ENCODE measurements around the gene ZNF420. TPM values are rescaled to one million over a fixed set of nuclear protein-coding genes. Genes with fewer than 3 reads are reported as not detected.

The ZNF420 gene
- total and polyA plus RNA-seq, 4 donors: 2.0 to 5.2 (median 3.4) TPM

- H3K9ac ChIP-seq (ENCODE audit: low read depth in 1 of 2, low read length in 2 of 2): peak overlapping the region; percentile 53 to 79
- peaks cover 0 to 5% (median under 1%) of the 10 kb centered on the region in 4 donors for H3K36me3 ChIP-seq (ENCODE audit: control insufficient read depth in 4 of 4, insufficient read depth in 3 of 4, low read depth in 1 of 4, low read length in 3 of 4)
- TF ChIP-seq YY1 (IDR thresholded peaks at IDR 0.05): no peak
- 13% methylated on average over 7 of the region's 7 CpGs for WGBS
- no peaks in the 10 kb centered on the region for H3K27me3 ChIP-seq (ENCODE audit: control insufficient read depth in 4 of 4, insufficient read depth in 4 of 4, low read length in 3 of 4)
- peak overlapping the region; percentile 79 to 100 (median 95) for H3K4me3 ChIP-seq (ENCODE audit: low read depth in 1 of 3, low read length in 3 of 3)
- peak overlapping the region; percentile 61 to 72 for H3K27ac ChIP-seq (ENCODE audit: low read depth in 1 of 2, low read length in 2 of 2)
- peaks cover 3 to 13% (median 8%) of the 10 kb centered on the region in 4 donors for H3K4me1 ChIP-seq (ENCODE audit: control insufficient read depth in 4 of 4, insufficient read depth in 4 of 4, low read length in 3 of 4)
- peaks cover under 1 to 15% (median 3%) of the 10 kb centered on the region in 4 donors for H3K9me3 ChIP-seq (ENCODE audit: control insufficient read depth in 4 of 4, low read length in 3 of 4)
- no peak for DNase-seq (ENCODE audit: low spot score)
Measured at GRCh38 chr19:37077501-37077933, 716 bp upstream of the ZNF420 start.

- H3K27me3 ChIP-seq (ENCODE audit: control insufficient read depth in 4 of 4, insufficient read depth in 4 of 4, low read length in 3 of 4): no peaks in the 10 kb centered on the region
- H3K36me3 ChIP-seq (ENCODE audit: control insufficient read depth in 4 of 4, insufficient read depth in 3 of 4, low read depth in 1 of 4, low read length in 3 of 4): peaks cover 0 to 10% (median 4%) of the 10 kb centered on the region in 4 donors
- H3K4me3 ChIP-seq (ENCODE audit: low read depth in 1 of 3, low read length in 3 of 3): peak overlapping the region; percentile 79 to 100 (median 95)
- peak overlapping the region; percentile 61 to 72 for H3K27ac ChIP-seq (ENCODE audit: low read depth in 1 of 2, low read length in 2 of 2)
- TF ChIP-seq RAD21 (IDR thresholded peaks at IDR 0.05) (no peak), FOXA1 (IDR thresholded peaks at IDR 0.05) (no peak), TAF1 (conservative IDR thresholded peaks at IDR 0.05) (no peak), HNF4A (conservative IDR thresholded peaks at IDR 0.05) (no peak), REST (IDR thresholded peaks at IDR 0.05) (no peak), MAX (IDR thresholded peaks at IDR 0.05) (no peak)
- peaks cover 3 to 13% (median 8%) of the 10 kb centered on the region in 4 donors for H3K4me1 ChIP-seq (ENCODE audit: control insufficient read depth in 4 of 4, insufficient read depth in 4 of 4, low read length in 3 of 4)
- no peak for DNase-seq (ENCODE audit: low spot score)
- 2% methylated on average over 7 of the region's 7 CpGs for whole genome bisulfite sequencing
- H3K9me3 ChIP-seq (ENCODE audit: control insufficient read depth in 4 of 4, low read length in 3 of 4): peaks cover 2 to 17% (median 7%) of the 10 kb centered on the region in 4 donors
- H3K9ac ChIP-seq (ENCODE audit: low read depth in 1 of 2, low read length in 2 of 2): peak overlapping the region; percentile 70 to 92
Measured at GRCh38 chr19:37078717-37079032, 442 bp downstream of the ZNF420 start.

GRCh38 chr19:37079238-37079637 is 1.0 kb downstream of the ZNF420 start:
- Histone ChIP-seq H3K9ac (ENCODE audit: low read depth in 1 of 2, low read length in 2 of 2) (peak overlapping the region in 1 of 2 donors; percentile 92), H3K9me3 (ENCODE audit: control insufficient read depth in 4 of 4, low read length in 3 of 4) (peaks cover 2 to 17% (median 7%) of the 10 kb centered on the region in 4 donors), H3K4me3 (ENCODE audit: low read depth in 1 of 3, low read length in 3 of 3) (peak overlapping the region; percentile 79 to 100 (median 95)), H3K27ac (ENCODE audit: low read depth in 1 of 2, low read length in 2 of 2) (no peak overlapping the region), H3K27me3 (ENCODE audit: control insufficient read depth in 4 of 4, insufficient read depth in 4 of 4, low read length in 3 of 4) (no peaks in the 10 kb centered on the region), H3K4me1 (ENCODE audit: control insufficient read depth in 4 of 4, insufficient read depth in 4 of 4, low read length in 3 of 4) (peaks cover 3 to 13% (median 8%) of the 10 kb centered on the region in 4 donors), H3K36me3 (ENCODE audit: control insufficient read depth in 4 of 4, insufficient read depth in 3 of 4, low read depth in 1 of 4, low read length in 3 of 4) (peaks cover 0 to 10% (median 4%) of the 10 kb centered on the region in 4 donors)
- DNase-seq (ENCODE audit: low spot score): no peak
- no peak for TF ChIP-seq ZBTB33 (IDR thresholded peaks at IDR 0.05)
- no peak for TF ChIP-seq SP1 (IDR thresholded peaks at IDR 0.05)
- TF ChIP-seq RAD21 (IDR thresholded peaks at IDR 0.05): no peak
- TF ChIP-seq HNF4G (IDR thresholded peaks at IDR 0.05): no peak
- 80% methylated on average over 4 of the region's 4 CpGs for WGBS

All from liver (tissue), 9 donors.